Tibial artery (tissue), 4 donors: ENCODE measurements around the gene CSTF3.
A peak's percentile ranks its signal among the peaks of the same experiment; 100 is the strongest.
"Not testable (repeated sequence)": the region's sequence is repeated elsewhere in the genome, so short reads cannot be mapped to it uniquely, and the experiment has no call there.

Experiments used
- DNase-seq, 2 donors: peaks; one replicate each; pipeline ENCODE4 v3.0.0-alpha.2; 2019
- H3K27ac ChIP-seq, 2 donors: fragments of 200-600 bp; sonication (generic) in 1 of 2; 1 replicate in 1 of 2; 2 replicates in 1 of 2; pipeline ENCODE4 v1.5.1; 2018 to 2019; ENCODE audit warnings: mild to moderate bottlenecking in 1 of 2
- H3K27me3 ChIP-seq, 2 donors: fragments of 200-600 bp; sonication (generic) in 1 of 2; one replicate each; pipeline versions ENCODE4 v1.5.1 to v1.6.0; 2016 to 2019
- H3K36me3 ChIP-seq, 3 donors: fragments of 200-600 bp; sonication (generic) in 2 of 3; one replicate each; pipeline ENCODE4 v1.5.1; 2016 to 2019; ENCODE audit warnings: mild to moderate bottlenecking in 2 of 3
- H3K4me1 ChIP-seq, 4 donors: fragments of 200-600 bp; sonication (generic) in 2 of 4; 1 replicate in 3 of 4; 2 replicates in 1 of 4; pipeline ENCODE4 v1.5.1; 2016 to 2019
- H3K4me3 ChIP-seq, 2 donors: fragments of 200-600 bp; sonication (generic) in 1 of 2; 1 replicate in 1 of 2; 2 replicates in 1 of 2; pipeline ENCODE4 v1.5.1; 2018 to 2019; ENCODE audit warnings: mild to moderate bottlenecking in 2 of 2
- H3K9me3 ChIP-seq, 3 donors: fragments of 200-600 bp; sonication (generic) in 1 of 3; one replicate each; pipeline ENCODE4 v1.5.1; 2016 to 2019
- CTCF ChIP-seq, 2 experiments: fragments of 200-600 bp in 1 of 2; fragments of 450-650 bp in 1 of 2; IDR thresholded peaks; one replicate each; pipeline ENCODE4 v1.5.1; 2017 to 2019; ENCODE audit warnings: antibody characterized with exemption in 2 of 2, mild to moderate bottlenecking in 1 of 2, moderate library complexity in 1 of 2
- intact Hi-C: fragments of 100-400 bp; cut with DNase I; formaldehyde crosslinking; loops from one replicate; pipeline ENCODE4 v1.15.0; 2023; ENCODE audit warnings: low total_unique reads

The CSTF3 gene

GRCh38 chr11:33171251-33171650, 10.0 kb upstream of the CSTF3 start:
- no peak for TF ChIP-seq CTCF (IDR thresholded peaks at IDR 0.05)
- Histone ChIP-seq H3K4me1 (no peaks in the 10 kb centered on the region), H3K4me3 (no peak overlapping the region), H3K9me3 (no peaks in the 10 kb centered on the region), H3K27ac (no peak overlapping the region), H3K36me3 (no peaks in the 10 kb centered on the region), H3K27me3 (no peaks in the 10 kb centered on the region)
- intact Hi-C loops: no loop called here
- no peak for DNase-seq

GRCh38 chr11:33168709-33169200, 7.5 kb upstream of the CSTF3 start:
- no peak for DNase-seq
- TF ChIP-seq CTCF (IDR thresholded peaks at IDR 0.05): no peak
- H3K4me3 ChIP-seq: no peak overlapping the region
- intact Hi-C loops: loop anchor here (5.0 kb wide), 1 partner anchor 169 kb away; no protein-coding TSS in a partner anchor
- H3K36me3 ChIP-seq: no peaks in the 10 kb centered on the region
- no peaks in the 10 kb centered on the region for H3K27me3 ChIP-seq
- H3K9me3 ChIP-seq: no peaks in the 10 kb centered on the region
- no peaks in the 10 kb centered on the region for H3K4me1 ChIP-seq
- H3K27ac ChIP-seq: no peak overlapping the region

- peaks cover 0 to 29% (median 16%) of the 10 kb centered on the region in 4 donors for H3K4me1 ChIP-seq
- H3K27me3 ChIP-seq: no peaks in the 10 kb centered on the region
- intact Hi-C loops: loop anchor here (2.0 kb wide), 1 partner anchor 96 kb away; no protein-coding TSS in a partner anchor
- H3K36me3 ChIP-seq: no peaks in the 10 kb centered on the region
- DNase-seq: no peak
- TF ChIP-seq CTCF (IDR thresholded peaks at IDR 0.05): no peak
- H3K27ac ChIP-seq: no peak overlapping the region
- no peak overlapping the region for H3K4me3 ChIP-seq
- H3K9me3 ChIP-seq: no peaks in the 10 kb centered on the region
Observed at GRCh38 chr11:33162831-33163230, 1.6 kb upstream of the CSTF3 start.

- no peak for TF ChIP-seq CTCF (IDR thresholded peaks at IDR 0.05)
- Histone ChIP-seq H3K9me3 (no peaks in the 10 kb centered on the region), H3K4me3 (peak overlapping the region; percentile 78 to 82), H3K27me3 (no peaks in the 10 kb centered on the region), H3K27ac (peak overlapping the region; percentile 75 to 77), H3K4me1 (peaks cover 0 to 43% (median 18%) of the 10 kb centered on the region in 4 donors), H3K36me3 (no peaks in the 10 kb centered on the region)
- no peak for DNase-seq
- intact Hi-C loops: no loop called here
Observed at GRCh38 chr11:33160587-33160986, 693 bp downstream of the CSTF3 start.

- H3K9me3 ChIP-seq: no peaks in the 10 kb centered on the region
- intact Hi-C loops: no loop called here
- peak overlapping the region; percentile 78 to 82 for H3K4me3 ChIP-seq
- H3K27ac ChIP-seq: no peak overlapping the region
- no peak for DNase-seq
- H3K4me1 ChIP-seq: peaks cover 0 to 43% (median 19%) of the 10 kb centered on the region in 4 donors
- H3K27me3 ChIP-seq: no peaks in the 10 kb centered on the region
- no peak for TF ChIP-seq CTCF (IDR thresholded peaks at IDR 0.05)
- H3K36me3 ChIP-seq: no peaks in the 10 kb centered on the region
Observed at GRCh38 chr11:33160136-33160535, 1.1 kb downstream of the CSTF3 start.

- H3K9me3 ChIP-seq, intact Hi-C loops, H3K27me3 ChIP-seq, DNase-seq, H3K27ac ChIP-seq, H3K36me3 ChIP-seq: not testable (repeated sequence)
- peak overlapping the region in 1 of 2 donors; percentile 78 for H3K4me3 ChIP-seq
- peaks cover 0 to 43% (median 19%) of the 10 kb centered on the region in 4 donors for H3K4me1 ChIP-seq
Observed at GRCh38 chr11:33159378-33159867, 1.9 kb downstream of the CSTF3 start.
